ENCODE results near the gene VPS35L.

VPS35L gene

DNA sequence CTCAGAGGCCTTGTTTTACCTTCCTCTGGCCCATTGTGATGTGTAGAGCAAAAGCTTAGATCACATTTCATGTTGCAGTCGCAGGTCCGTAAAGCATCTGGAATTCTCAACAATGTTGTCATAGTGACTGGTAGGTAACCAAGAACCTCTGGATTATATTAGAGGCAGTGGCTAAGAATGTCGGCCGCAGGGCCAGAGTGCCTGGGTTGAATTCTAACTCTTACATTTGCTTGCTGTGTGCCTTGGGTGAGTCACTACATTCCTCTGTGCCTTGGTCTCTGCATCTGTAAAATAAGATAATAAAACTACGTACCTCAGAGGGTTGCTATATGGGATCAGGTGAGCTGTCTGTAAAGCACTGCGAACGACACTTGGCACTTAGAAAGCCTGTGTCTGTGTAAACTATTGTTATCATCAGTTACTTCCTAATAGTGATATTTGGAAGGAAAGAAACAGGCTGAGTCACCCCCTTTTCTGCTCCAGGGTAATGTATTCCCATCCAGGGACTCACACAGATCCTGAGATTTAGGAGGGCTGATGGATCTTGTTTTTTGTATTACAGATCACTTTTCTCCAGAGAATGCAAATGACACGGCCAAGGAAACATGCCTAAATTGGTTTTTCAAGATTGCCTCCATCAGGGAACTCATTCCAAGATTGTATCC is 52.2 kb downstream of the VPS35L start:
- Histone ChIP-seq H3K9ac (ENCODE audit: low read length) (no peak overlapping the region), H3K4ac (ENCODE audit: low read depth, low read length) (no peak overlapping the region), H4K8ac (ENCODE audit: low read depth, low read length) (no peak overlapping the region), H3K79me1 (ENCODE audit: low read length) (no peaks in the 10 kb centered on the region), H3K23ac (ENCODE audit: low read length) (no peak overlapping the region), H3K79me2 (ENCODE audit: control insufficient read depth, insufficient read depth, low read length) (no peaks in the 10 kb centered on the region), H3K56ac (ENCODE audit: low read length) (no peak overlapping the region), H3K27ac (ENCODE audit: low read depth, low read length) (no peak overlapping the region), H3K27me3 (ENCODE audit: insufficient read depth, low read length, poor library complexity) (no peaks in the 10 kb centered on the region), H2AK5ac (ENCODE audit: low read length) (no peak overlapping the region), H3K4me2 (ENCODE audit: low read length) (no peak overlapping the region), H3K4me1 (ENCODE audit: control insufficient read depth, low read depth, low read length) (no peaks in the 10 kb centered on the region), H3K18ac (ENCODE audit: low read length) (no peak overlapping the region), H2BK5ac (ENCODE audit: low read length) (no peak overlapping the region), H3K4me3 (ENCODE audit: low read length) (no peak overlapping the region), H2BK120ac (ENCODE audit: low read depth, low read length) (no peak overlapping the region), H4K5ac (ENCODE audit: low read length) (no peak overlapping the region), H2BK15ac (replicated peaks; ENCODE audit: low read depth) (no peak overlapping the region), H3K36me3 (ENCODE audit: control insufficient read depth, insufficient read depth, low read length) (peaks cover 2% of the 10 kb centered on the region)
- peak; percentile 59 for DNase-seq
- WGBS (ENCODE audit: extremely low coverage, insufficient coverage, low lambda C conversion rate), result no CpG with 5 or more reads among the region's 8 CpGs

GRCh38 chr16:19609359-19609758 is 53.9 kb downstream of the VPS35L start:
- Histone ChIP-seq H3K23ac (ENCODE audit: low read length) (no peak overlapping the region), H3K4me3 (ENCODE audit: low read length) (no peak overlapping the region), H3K18ac (ENCODE audit: low read length) (no peak overlapping the region), H3K27me3 (ENCODE audit: insufficient read depth, low read length, poor library complexity) (no peaks in the 10 kb centered on the region), H2AK5ac (ENCODE audit: low read length) (no peak overlapping the region), H4K8ac (ENCODE audit: low read depth, low read length) (no peak overlapping the region), H4K5ac (ENCODE audit: low read length) (no peak overlapping the region), H3K56ac (ENCODE audit: low read length) (no peak overlapping the region), H3K36me3 (ENCODE audit: control insufficient read depth, insufficient read depth, low read length) (peaks cover 2% of the 10 kb centered on the region), H3K4ac (ENCODE audit: low read depth, low read length) (no peak overlapping the region), H2BK5ac (ENCODE audit: low read length) (no peak overlapping the region), H3K4me1 (ENCODE audit: control insufficient read depth, low read depth, low read length) (no peaks in the 10 kb centered on the region), H2BK15ac (replicated peaks; ENCODE audit: low read depth) (no peak overlapping the region), H3K79me1 (ENCODE audit: low read length) (no peaks in the 10 kb centered on the region), H3K4me2 (ENCODE audit: low read length) (no peak overlapping the region), H3K27ac (ENCODE audit: low read depth, low read length) (no peak overlapping the region), H3K79me2 (ENCODE audit: control insufficient read depth, insufficient read depth, low read length) (no peaks in the 10 kb centered on the region), H3K9ac (ENCODE audit: low read length) (no peak overlapping the region), H2BK120ac (ENCODE audit: low read depth, low read length) (no peak overlapping the region)
- no CpG with 5 or more reads among the region's 5 CpGs for WGBS (ENCODE audit: extremely low coverage, insufficient coverage, low lambda C conversion rate)
- peak; percentile 23 for DNase-seq

- WGBS (ENCODE audit: extremely low coverage, insufficient coverage, low lambda C conversion rate), result no CpG with 5 or more reads among the region's 13 CpGs
- Histone ChIP-seq H2BK5ac (ENCODE audit: low read length) (no peak overlapping the region), H2BK120ac (ENCODE audit: low read depth, low read length) (no peak overlapping the region), H3K4ac (ENCODE audit: low read depth, low read length) (no peak overlapping the region), H3K56ac (ENCODE audit: low read length) (no peak overlapping the region), H3K27me3 (ENCODE audit: insufficient read depth, low read length, poor library complexity) (no peaks in the 10 kb centered on the region), H2BK15ac (replicated peaks; ENCODE audit: low read depth) (no peak overlapping the region), H3K79me2 (ENCODE audit: control insufficient read depth, insufficient read depth, low read length) (no peaks in the 10 kb centered on the region), H3K4me1 (ENCODE audit: control insufficient read depth, low read depth, low read length) (no peaks in the 10 kb centered on the region), H4K8ac (ENCODE audit: low read depth, low read length) (no peak overlapping the region), H3K79me1 (ENCODE audit: low read length) (no peaks in the 10 kb centered on the region), H4K5ac (ENCODE audit: low read length) (no peak overlapping the region), H3K4me2 (ENCODE audit: low read length) (no peak overlapping the region), H3K18ac (ENCODE audit: low read length) (no peak overlapping the region), H2AK5ac (ENCODE audit: low read length) (no peak overlapping the region), H3K4me3 (ENCODE audit: low read length) (no peak overlapping the region), H3K9ac (ENCODE audit: low read length) (no peak overlapping the region), H3K36me3 (ENCODE audit: control insufficient read depth, insufficient read depth, low read length) (peaks cover 2% of the 10 kb centered on the region), H3K27ac (ENCODE audit: low read depth, low read length) (no peak overlapping the region), H3K23ac (ENCODE audit: low read length) (no peak overlapping the region)
- DNase-seq, result no peak
Measured at GRCh38 chr16:19610200-19610599, 54.7 kb downstream of the VPS35L start.

GRCh38 chr16:19613834-19614233 is 58.3 kb downstream of the VPS35L start:
- Histone ChIP-seq H3K4me3 (ENCODE audit: low read length) (no peak overlapping the region), H3K27me3 (ENCODE audit: insufficient read depth, low read length, poor library complexity) (no peaks in the 10 kb centered on the region), H3K9ac (ENCODE audit: low read length) (no peak overlapping the region), H2BK15ac (replicated peaks; ENCODE audit: low read depth) (no peak overlapping the region), H4K8ac (ENCODE audit: low read depth, low read length) (no peak overlapping the region), H3K79me2 (ENCODE audit: control insufficient read depth, insufficient read depth, low read length) (no peaks in the 10 kb centered on the region), H2BK120ac (ENCODE audit: low read depth, low read length) (no peak overlapping the region), H3K56ac (ENCODE audit: low read length) (no peak overlapping the region), H2AK5ac (ENCODE audit: low read length) (no peak overlapping the region), H3K79me1 (ENCODE audit: low read length) (no peaks in the 10 kb centered on the region), H4K5ac (ENCODE audit: low read length) (no peak overlapping the region), H3K27ac (ENCODE audit: low read depth, low read length) (no peak overlapping the region), H3K4me1 (ENCODE audit: control insufficient read depth, low read depth, low read length) (no peaks in the 10 kb centered on the region), H3K36me3 (ENCODE audit: control insufficient read depth, insufficient read depth, low read length) (peaks cover 2% of the 10 kb centered on the region), H3K4ac (ENCODE audit: low read depth, low read length) (no peak overlapping the region), H2BK5ac (ENCODE audit: low read length) (no peak overlapping the region), H3K23ac (ENCODE audit: low read length) (no peak overlapping the region), H3K4me2 (ENCODE audit: low read length) (no peak overlapping the region), H3K18ac (ENCODE audit: low read length) (no peak overlapping the region)
- WGBS (ENCODE audit: extremely low coverage, insufficient coverage, low lambda C conversion rate), result no CpG with 5 or more reads among the region's 5 CpGs
- no peak for DNase-seq

GRCh38 chr16:19616241-19616640 is 60.7 kb downstream of the VPS35L start:
- WGBS (ENCODE audit: extremely low coverage, insufficient coverage, low lambda C conversion rate), result no CpG with 5 or more reads among the region's 6 CpGs
- Histone ChIP-seq H3K36me3 (ENCODE audit: control insufficient read depth, insufficient read depth, low read length) (peaks cover 2% of the 10 kb centered on the region), H4K5ac (ENCODE audit: low read length) (no peak overlapping the region)

DNA sequence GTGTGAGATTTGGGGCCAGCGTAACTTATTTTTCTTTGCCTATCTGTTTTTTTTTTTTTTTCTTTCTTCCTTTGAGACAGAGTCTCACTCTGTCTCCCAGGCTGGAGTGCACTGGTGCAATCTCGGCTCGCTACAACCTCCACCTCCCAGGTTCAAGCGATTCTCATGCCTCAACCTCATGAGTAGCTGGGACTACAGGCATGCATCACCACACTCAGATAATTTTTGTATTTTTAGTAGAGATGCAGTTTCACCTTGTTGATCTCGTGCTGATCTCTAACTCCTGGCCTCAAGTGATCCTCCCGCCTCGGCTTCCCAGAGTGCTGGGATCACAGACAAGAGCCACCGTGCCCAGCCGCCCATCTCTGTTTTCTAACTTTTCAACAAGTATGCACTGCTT is 63.4 kb downstream of the VPS35L start:
- no peak overlapping the region for H3K18ac ChIP-seq (ENCODE audit: low read length)
- H4K5ac ChIP-seq (ENCODE audit: low read length), result no peak overlapping the region
- H3K79me1 ChIP-seq (ENCODE audit: low read length), result no peaks in the 10 kb centered on the region
- H3K27me3 ChIP-seq (ENCODE audit: insufficient read depth, low read length, poor library complexity), result no peaks in the 10 kb centered on the region
- no peaks in the 10 kb centered on the region for H3K36me3 ChIP-seq (ENCODE audit: control insufficient read depth, insufficient read depth, low read length)
- H3K4ac ChIP-seq (ENCODE audit: low read depth, low read length), result no peak overlapping the region
- no peak overlapping the region for H2BK5ac ChIP-seq (ENCODE audit: low read length)
- H2AK5ac ChIP-seq (ENCODE audit: low read length), result no peak overlapping the region
- H3K23ac ChIP-seq (ENCODE audit: low read length), result no peak overlapping the region
- H3K56ac ChIP-seq (ENCODE audit: low read length), result no peak overlapping the region
- no peak overlapping the region for H3K9ac ChIP-seq (ENCODE audit: low read length)
- no peak overlapping the region for H2BK120ac ChIP-seq (ENCODE audit: low read depth, low read length)
- no peak overlapping the region for H4K8ac ChIP-seq (ENCODE audit: low read depth, low read length)
- no peak overlapping the region for H3K4me3 ChIP-seq (ENCODE audit: low read length)
- H3K4me2 ChIP-seq (ENCODE audit: low read length), result no peak overlapping the region
- H3K79me2 ChIP-seq (ENCODE audit: control insufficient read depth, insufficient read depth, low read length), result no peaks in the 10 kb centered on the region
- H3K4me1 ChIP-seq (ENCODE audit: control insufficient read depth, low read depth, low read length), result no peaks in the 10 kb centered on the region
- H3K27ac ChIP-seq (ENCODE audit: low read depth, low read length), result no peak overlapping the region
- WGBS (ENCODE audit: extremely low coverage, insufficient coverage, low lambda C conversion rate), result no CpG with 5 or more reads among the region's 9 CpGs
- DNase-seq, result no peak
- H2BK15ac ChIP-seq (replicated peaks; ENCODE audit: low read depth), result no peak overlapping the region

More at GRCh38 chr16:19616241-19616640, 60.7 kb downstream of the VPS35L start:
- Histone ChIP-seq H3K4me2 (ENCODE audit: low read length) (no peak overlapping the region), H3K9ac (ENCODE audit: low read length) (no peak overlapping the region), H3K79me1 (ENCODE audit: low read length) (no peaks in the 10 kb centered on the region), H3K56ac (ENCODE audit: low read length) (no peak overlapping the region), H4K8ac (ENCODE audit: low read depth, low read length) (no peak overlapping the region), H2BK15ac (replicated peaks; ENCODE audit: low read depth) (no peak overlapping the region), H3K23ac (ENCODE audit: low read length) (no peak overlapping the region), H3K4me1 (ENCODE audit: control insufficient read depth, low read depth, low read length) (no peaks in the 10 kb centered on the region), H2BK120ac (ENCODE audit: low read depth, low read length) (no peak overlapping the region), H2AK5ac (ENCODE audit: low read length) (no peak overlapping the region), H3K27ac (ENCODE audit: low read depth, low read length) (no peak overlapping the region), H3K4ac (ENCODE audit: low read depth, low read length) (no peak overlapping the region), H3K27me3 (ENCODE audit: insufficient read depth, low read length, poor library complexity) (no peaks in the 10 kb centered on the region), H3K18ac (ENCODE audit: low read length) (no peak overlapping the region), H3K79me2 (ENCODE audit: control insufficient read depth, insufficient read depth, low read length) (no peaks in the 10 kb centered on the region), H2BK5ac (ENCODE audit: low read length) (no peak overlapping the region), H3K4me3 (ENCODE audit: low read length) (no peak overlapping the region)
- no peak for DNase-seq

Measured in mesendoderm (in vitro differentiated cells).